Measurements from ENCODE around the gene EGFL7. TPM values are rescaled to one million over a fixed set of nuclear protein-coding genes. Genes with fewer than 3 reads are reported as not detected.
A peak's percentile ranks its signal among the peaks of the same experiment; 100 is the strongest.

Gene EGFL7
- total RNA-seq, 1 experiment from 2014 or later: 79.5 TPM

DNA sequence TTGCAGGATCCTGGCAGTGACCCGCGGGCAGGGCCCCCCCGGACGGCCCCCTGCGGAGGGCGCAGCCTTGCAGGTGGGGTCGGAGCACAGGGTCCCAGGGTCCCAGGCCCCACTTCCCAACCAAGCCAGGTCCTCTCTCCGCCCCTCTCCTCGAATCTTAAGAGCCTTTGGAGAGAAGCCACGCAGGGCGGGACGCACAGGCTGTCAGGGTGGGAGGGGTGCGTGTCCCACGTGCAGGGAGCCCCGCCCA is 18.4 kb upstream of the EGFL7 start:
- no peaks in the 10 kb centered on the region for H3K36me3 ChIP-seq (ENCODE audit: insufficient read depth, low read length, poor library complexity, severe bottlenecking)
- peaks cover 12% of the 10 kb centered on the region for H3K4me1 ChIP-seq (ENCODE audit: insufficient read depth, low read length, poor library complexity, severe bottlenecking)
- POLR2A ChIA-PET (ENCODE audit: low non-redundant PET): no interaction called here
- H3K27ac ChIP-seq (ENCODE audit: low read depth, low read length, poor library complexity, severe bottlenecking): no peak overlapping the region
- TF ChIP-seq EZH2 (IDR thresholded peaks at IDR 0.05; ENCODE audit: borderline replicate concordance, low read depth, low read length, poor library complexity, severe bottlenecking): no peak
- no peak for TF ChIP-seq CTCF (conservative IDR thresholded peaks at IDR 0.05; ENCODE audit: low read depth, low read length)
- no TSS peak for BruUV-seq (replicated peaks)
- DNase-seq (ENCODE audit: low spot score): peak; percentile 91
- H3K27me3 ChIP-seq (replicated peaks; ENCODE audit: insufficient read depth, low read depth, low read length, poor library complexity): no peaks in the 10 kb centered on the region
- no peaks in the 10 kb centered on the region for H3K9me3 ChIP-seq (ENCODE audit: low read depth, low read length, poor library complexity, severe bottlenecking)
- CTCF ChIA-PET: interaction anchor here (0.6 kb wide), 2 partner anchors 160 to 161 kb away, joined by 3 read pairs; no protein-coding TSS in a partner anchor
- H3K4me3 ChIP-seq (ENCODE audit: low read depth, low read length, poor library complexity, severe bottlenecking): peak overlapping the region; percentile 0
- intact Hi-C loops (cut with micrococcal nuclease; ENCODE audit: unreplicated experiment): no loop called here

DNA sequence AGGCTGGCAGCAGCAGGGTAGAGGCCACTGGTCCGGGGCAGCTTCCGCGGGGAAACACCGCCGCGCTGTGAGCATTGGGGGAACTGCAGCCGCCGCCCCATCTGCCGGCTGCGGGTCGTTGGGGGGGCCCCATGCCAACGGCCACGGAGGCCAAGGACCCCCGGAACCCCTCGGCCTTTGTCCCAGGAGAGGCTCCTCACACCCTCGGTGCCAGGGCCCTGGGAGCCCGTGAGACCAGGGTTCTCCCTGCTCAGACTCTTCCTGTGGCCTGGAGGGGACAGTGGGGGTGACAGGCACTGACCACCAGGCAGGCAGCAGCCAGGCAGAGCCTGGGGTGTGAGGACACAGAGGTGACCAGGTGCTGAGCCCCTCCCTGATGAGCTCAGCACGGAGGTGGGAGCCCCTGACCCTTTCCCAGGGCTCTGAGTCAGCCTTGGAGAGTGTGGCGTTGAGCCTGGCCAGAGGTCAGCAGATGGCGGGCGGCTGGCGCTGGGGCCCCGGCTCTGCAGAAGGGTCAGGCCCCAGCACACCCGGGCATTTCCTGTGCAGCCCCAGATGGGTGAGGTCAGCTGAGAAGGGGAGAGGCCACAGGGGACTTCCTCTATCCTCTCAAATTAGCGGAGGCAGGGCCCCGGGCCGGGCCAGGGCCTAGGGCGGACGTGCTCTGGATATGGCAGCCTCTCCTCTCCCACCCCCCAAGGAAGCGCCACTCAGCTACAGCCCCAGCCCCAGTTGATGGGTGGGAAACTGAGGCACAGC is 17.9 kb upstream of the EGFL7 start:
- peaks cover 12% of the 10 kb centered on the region for H3K4me1 ChIP-seq (ENCODE audit: insufficient read depth, low read length, poor library complexity, severe bottlenecking)

DNA sequence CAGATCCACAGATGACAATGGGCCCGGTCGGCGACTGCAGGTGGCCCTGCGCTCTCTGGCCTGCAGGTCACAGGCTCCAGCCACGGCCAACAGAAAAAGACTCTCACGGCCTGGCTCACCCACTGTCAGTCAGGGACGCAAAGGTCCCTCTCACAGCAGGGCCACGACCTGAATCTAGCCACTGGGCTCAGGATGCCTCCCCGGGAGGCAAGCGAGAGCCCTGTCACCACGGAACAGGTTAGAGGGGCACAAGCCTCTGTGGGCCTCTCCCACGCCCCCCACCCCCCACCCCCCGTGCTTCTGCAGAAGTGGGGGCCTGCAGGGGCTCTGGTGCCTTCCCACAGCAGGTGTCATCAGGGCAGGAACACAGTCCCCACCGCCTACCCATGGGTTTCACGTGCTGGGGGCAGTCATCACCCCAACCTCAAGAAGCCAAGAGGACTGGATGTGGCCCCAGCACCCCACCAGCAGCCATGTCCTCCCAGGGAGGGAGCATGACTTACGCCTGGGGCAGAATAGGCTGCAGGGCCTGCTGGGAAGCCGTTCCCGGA is 17.3 kb upstream of the EGFL7 start:
- no peaks in the 10 kb centered on the region for H3K9me3 ChIP-seq (ENCODE audit: low read depth, low read length, poor library complexity, severe bottlenecking)
- peaks cover 9% of the 10 kb centered on the region for H3K4me1 ChIP-seq (ENCODE audit: insufficient read depth, low read length, poor library complexity, severe bottlenecking)
- ChIA-PET POLR2A (ENCODE audit: low non-redundant PET) (no interaction called here), CTCF (no interaction called here)
- no peak overlapping the region for H3K4me3 ChIP-seq (ENCODE audit: low read depth, low read length, poor library complexity, severe bottlenecking)
- TF ChIP-seq CTCF (conservative IDR thresholded peaks at IDR 0.05; ENCODE audit: low read depth, low read length) (no peak), EZH2 (IDR thresholded peaks at IDR 0.05; ENCODE audit: borderline replicate concordance, low read depth, low read length, poor library complexity, severe bottlenecking) (no peak)
- intact Hi-C loops (cut with micrococcal nuclease; ENCODE audit: unreplicated experiment): no loop called here
- DNase-seq (ENCODE audit: low spot score): no peak
- no peaks in the 10 kb centered on the region for H3K27me3 ChIP-seq (replicated peaks; ENCODE audit: insufficient read depth, low read depth, low read length, poor library complexity)
- BruUV-seq (replicated peaks): no TSS peak
- no peak overlapping the region for H3K27ac ChIP-seq (ENCODE audit: low read depth, low read length, poor library complexity, severe bottlenecking)
- no peaks in the 10 kb centered on the region for H3K36me3 ChIP-seq (ENCODE audit: insufficient read depth, low read length, poor library complexity, severe bottlenecking)

More for the DNA sequence above, 17.9 kb upstream of the EGFL7 start:
- TF ChIP-seq EZH2 (IDR thresholded peaks at IDR 0.05; ENCODE audit: borderline replicate concordance, low read depth, low read length, poor library complexity, severe bottlenecking) (no peak), CTCF (conservative IDR thresholded peaks at IDR 0.05; ENCODE audit: low read depth, low read length) (peak; percentile 95)
- Histone ChIP-seq H3K27ac (ENCODE audit: low read depth, low read length, poor library complexity, severe bottlenecking) (no peak overlapping the region), H3K36me3 (ENCODE audit: insufficient read depth, low read length, poor library complexity, severe bottlenecking) (no peaks in the 10 kb centered on the region), H3K9me3 (ENCODE audit: low read depth, low read length, poor library complexity, severe bottlenecking) (no peaks in the 10 kb centered on the region), H3K27me3 (replicated peaks; ENCODE audit: insufficient read depth, low read depth, low read length, poor library complexity) (no peaks in the 10 kb centered on the region), H3K4me3 (ENCODE audit: low read depth, low read length, poor library complexity, severe bottlenecking) (peak overlapping the region; percentile 0)
- intact Hi-C loops (cut with micrococcal nuclease; ENCODE audit: unreplicated experiment): no loop called here
- ChIA-PET POLR2A (ENCODE audit: low non-redundant PET) (no interaction called here), CTCF (interaction anchor here (0.6 kb wide), 2 partner anchors 160 to 161 kb away, joined by 3 read pairs; no protein-coding TSS in a partner anchor)
- BruUV-seq (replicated peaks): no TSS peak
- no peak for DNase-seq (ENCODE audit: low spot score)
